HCT116 (cell line): Measurements from ENCODE around the gene LOXL1. TPM values are rescaled to one million over a fixed set of nuclear protein-coding genes. Genes with fewer than 3 reads are reported as not detected.

ENCODE experiments used
- ATAC-seq: fragments of 200-7000 bp; cut with Tn5 transposase; 2 replicates; pipeline ENCODE4 v1.9.1; 2020; ENCODE audit warnings: mild to moderate bottlenecking, moderate library complexity
- BruUV-seq: library from RNA; stranded (reverse); fragments of 400-500 nt; replicated peaks from 2 replicates; lab custom pipeline; 2021; lab: Mats Ljungman, UMichigan
- CTCF ChIA-PET: fragments of 300-600 bp; sonication (Branson Sonifier 250); formaldehyde crosslinking; loops from one replicate; lab custom pipeline; 2021; ENCODE audit warnings: antibody characterized with exemption; lab: Charles Lee
- POLR2A ChIA-PET: fragments of 300-600, 350-600 bp; sonication (Branson Sonifier 250); formaldehyde crosslinking; loops from one replicate; lab custom pipeline; 2021; ENCODE audit warnings: antibody characterized with exemption; lab: Charles Lee
- RAD21 ChIA-PET, 2 experiments: fragments of 300-600 bp; sonication (Branson Sonifier 250); formaldehyde crosslinking; loops; one replicate each; lab custom pipeline; 2023; ENCODE audit warnings: low total read pairs in 2 of 2; ENCODE audit not compliant: uncharacterized antibody in 2 of 2, unreplicated experiment in 2 of 2, low non-redundant PET in 1 of 2; lab: Charles Lee
- DNase-seq: peaks from one replicate; pipeline ENCODE4 v3.0.0-alpha.2; 2010; ENCODE audit warnings: low read depth, low spot score
- H2AFZ ChIP-seq: fragments of 200-600 bp; shearing (Covaris generic), sonication (generic); 2 replicates; pipeline ENCODE4 v1.6.1; 2017; ENCODE audit warnings: low read depth, mixed run types, mixed read lengths, antibody characterized with exemption, low read length; ENCODE audit not compliant: poor library complexity, severe bottlenecking
- H3K27ac ChIP-seq: 2 replicates; pipeline ENCODE4 v1.5.1; 2012; ENCODE audit warnings: low read depth, low read length
- H3K27me3 ChIP-seq: fragments of 200-600 bp; sonication (generic); 2 replicates; pipeline ENCODE4 v1.6.1; 2016; ENCODE audit warnings: mixed run types, low read length, mixed read lengths; ENCODE audit not compliant: insufficient read depth
- H3K36me3 ChIP-seq, 2 experiments: fragments of 200-500 bp in 1 of 2; fragments of 200-600 bp in 1 of 2; sonication (Bioruptor generic) in 1 of 2; sonication (generic) in 1 of 2; 2 replicates each; pipeline versions ENCODE4 v1.5.1 to v1.6.1; 2014 to 2016; ENCODE audit warnings: low read length in 2 of 2, inconsistent platforms in 1 of 2, mixed read lengths in 1 of 2, mixed run types in 1 of 2; ENCODE audit not compliant: insufficient read depth in 2 of 2, control insufficient read depth in 1 of 2
- H3K4me1 ChIP-seq, 2 experiments: fragments of 200-600 bp in 1 of 2; sonication (generic) in 1 of 2; 2 replicates each; pipeline versions ENCODE4 v1.5.1 to v1.6.1; 2012 to 2017; ENCODE audit warnings: low read length in 2 of 2, inconsistent platforms in 1 of 2, mild to moderate bottlenecking in 1 of 2, mixed read lengths in 1 of 2, mixed run types in 1 of 2, moderate library complexity in 1 of 2; ENCODE audit not compliant: insufficient read depth in 2 of 2, control insufficient read depth in 1 of 2
- H3K4me2 ChIP-seq: fragments of 200-600 bp; sonication (generic); 2 replicates; pipeline ENCODE4 v1.6.1; 2017; ENCODE audit warnings: mixed run types, low read length, mixed read lengths
- H3K4me3 ChIP-seq, 2 experiments: fragments of 200-600 bp in 1 of 2; sonication (generic) in 1 of 2; replicated peaks in 1 of 2; 2 replicates each; pipeline ENCODE4 v1.5.1; 2011 to 2016; ENCODE audit warnings: low read length in 2 of 2, control low read depth in 1 of 2, low read depth in 1 of 2, mild to moderate bottlenecking in 1 of 2, mixed read lengths in 1 of 2, mixed run types in 1 of 2
- H3K79me2 ChIP-seq: fragments of 200-600 bp; sonication (generic); 2 replicates; pipeline ENCODE4 v1.6.1; 2017; ENCODE audit warnings: mild to moderate bottlenecking, mixed run types, low read length, moderate library complexity, mixed read lengths; ENCODE audit not compliant: insufficient read depth
- H3K9ac ChIP-seq: fragments of 200-600 bp; sonication (generic); 2 replicates; pipeline ENCODE4 v1.6.1; 2016; ENCODE audit warnings: low read length, mixed read lengths
- H3K9me2 ChIP-seq: fragments of 200-600 bp; sonication (generic), shearing (Covaris generic); 2 replicates; pipeline ENCODE4 v1.6.1; 2017; ENCODE audit warnings: mixed run types, mild to moderate bottlenecking, moderate library complexity; ENCODE audit not compliant: insufficient read depth
- H3K9me3 ChIP-seq, 2 experiments: fragments of 200-500 bp in 1 of 2; fragments of 200-600 bp in 1 of 2; sonication (Bioruptor generic) in 1 of 2; sonication (generic) in 1 of 2; 2 replicates each; pipeline ENCODE4 v1.6.1; 2014 to 2017; ENCODE audit warnings: low read length in 2 of 2, mixed read lengths in 2 of 2, inconsistent platforms in 1 of 2, low read depth in 1 of 2, mild to moderate bottlenecking in 1 of 2, mixed run types in 1 of 2, moderate library complexity in 1 of 2; ENCODE audit not compliant: control insufficient read depth in 1 of 2, insufficient read depth in 1 of 2
- H4K20me1 ChIP-seq: fragments of 200-600 bp; sonication (generic), shearing (Covaris generic); 2 replicates; pipeline ENCODE4 v1.6.1; 2017; ENCODE audit warnings: mixed run types, mild to moderate bottlenecking, moderate library complexity; ENCODE audit not compliant: insufficient read depth
- ATF3 ChIP-seq: IDR thresholded peaks from 2 replicates; pipeline ENCODE4 v1.6.1; 2012
- CBX3 ChIP-seq: IDR thresholded peaks from 2 replicates; pipeline ENCODE4 v1.6.1; 2012; ENCODE audit warnings: low read depth
- CEBPB ChIP-seq: IDR thresholded peaks from 2 replicates; pipeline ENCODE4 v1.6.1; 2012; ENCODE audit warnings: low read depth
- CTCF ChIP-seq, 3 experiments: fragments of 200-600 bp in 1 of 3; sonication (generic) in 1 of 3; IDR thresholded peaks in 2 of 3; conservative IDR thresholded peaks in 1 of 3; 2 replicates each; pipeline ENCODE4 v1.5.1; 2012 to 2017; ENCODE audit warnings: low read depth in 2 of 3, low read length in 2 of 3, antibody characterized with exemption in 1 of 3, borderline replicate concordance in 1 of 3, control low read depth in 1 of 3, mild to moderate bottlenecking in 1 of 3, mixed read lengths in 1 of 3, mixed run types in 1 of 3, moderate library complexity in 1 of 3; ENCODE audit not compliant: insufficient read depth in 1 of 3
- EGR1 ChIP-seq: IDR thresholded peaks from 2 replicates; pipeline ENCODE4 v1.6.1; 2012; ENCODE audit warnings: low read depth
- ELF1 ChIP-seq: IDR thresholded peaks from 2 replicates; pipeline ENCODE4 v1.6.1; 2012; ENCODE audit warnings: low read depth, borderline replicate concordance
- EZH2phosphoT487 ChIP-seq: fragments of 200-600 bp; IDR thresholded peaks from 2 replicates; pipeline ENCODE4 v1.6.1; 2018; ENCODE audit warnings: antibody characterized with exemption, borderline replicate concordance
- FOSL1 ChIP-seq: IDR thresholded peaks from 2 replicates; pipeline ENCODE4 v1.6.1; 2012; ENCODE audit warnings: low read depth
- JUND ChIP-seq: IDR thresholded peaks from 2 replicates; pipeline ENCODE4 v1.6.1; 2012
- POLR2A ChIP-seq: IDR thresholded peaks from 2 replicates; pipeline ENCODE4 v1.7.0; 2011; ENCODE audit warnings: borderline replicate concordance; ENCODE audit not compliant: insufficient read depth, insufficient read length; ENCODE audit errors: extremely low read depth
- POLR2AphosphoS5 ChIP-seq: IDR thresholded peaks from 2 replicates; pipeline ENCODE4 v1.6.1; 2011; ENCODE audit warnings: mild to moderate bottlenecking, low read depth, low read length, moderate library complexity
- RAD21 ChIP-seq: IDR thresholded peaks from 2 replicates; pipeline ENCODE4 v1.6.1; 2012; ENCODE audit warnings: low read depth, mild to moderate bottlenecking
- SIN3A ChIP-seq: IDR thresholded peaks from 2 replicates; pipeline ENCODE4 v1.6.1; 2012; ENCODE audit warnings: low read depth
- TCF7L2 ChIP-seq: IDR thresholded peaks from 2 replicates; pipeline ENCODE4 v1.7.0; 2011; ENCODE audit warnings: borderline replicate concordance, inconsistent platforms; ENCODE audit not compliant: insufficient read depth, insufficient read length; ENCODE audit errors: extremely low read depth
- YY1 ChIP-seq: IDR thresholded peaks from 2 replicates; pipeline ENCODE4 v1.6.1; 2011; ENCODE audit warnings: low read length, low read depth, moderate library complexity, mild to moderate bottlenecking; ENCODE audit not compliant: insufficient replicate concordance; ENCODE audit errors: extremely low read depth
- ZBTB33 ChIP-seq: IDR thresholded peaks from 2 replicates; pipeline ENCODE4 v1.6.1; 2011; ENCODE audit warnings: mild to moderate bottlenecking, low read length, moderate library complexity; ENCODE audit not compliant: insufficient replicate concordance; ENCODE audit errors: extremely low read depth
- ZFX ChIP-seq: fragments of 450-650 bp; IDR thresholded peaks from 2 replicates; pipeline ENCODE4 v1.6.1; 2017
- ZNF274 ChIP-seq: fragments of 200-500 bp; sonication (Bioruptor generic); IDR thresholded peaks from 2 replicates; pipeline ENCODE4 v1.6.1; 2014; ENCODE audit warnings: mild to moderate bottlenecking, low read depth, low read length, inconsistent platforms
- intact Hi-C: fragments of 100-400 bp; cut with micrococcal nuclease; formaldehyde crosslinking; loops from 2 replicates; pipeline ENCODE4 v1.10.0; 2022
- total RNA-seq: library from RNA; stranded (reverse); gene quantifications from one replicate; pipeline ENCODE4 v1.2.1, GENCODE V29; 2021; ENCODE audit not compliant: unreplicated experiment
- TF ChIP-seq, protein P1 (sequence below): IDR thresholded peaks from 2 replicates; pipeline ENCODE4 v1.6.1; 2012; ENCODE audit warnings: low read depth

The LOXL1 gene
- total RNA-seq, 1 experiment from 2014 or later = 14.9 TPM

DNA sequence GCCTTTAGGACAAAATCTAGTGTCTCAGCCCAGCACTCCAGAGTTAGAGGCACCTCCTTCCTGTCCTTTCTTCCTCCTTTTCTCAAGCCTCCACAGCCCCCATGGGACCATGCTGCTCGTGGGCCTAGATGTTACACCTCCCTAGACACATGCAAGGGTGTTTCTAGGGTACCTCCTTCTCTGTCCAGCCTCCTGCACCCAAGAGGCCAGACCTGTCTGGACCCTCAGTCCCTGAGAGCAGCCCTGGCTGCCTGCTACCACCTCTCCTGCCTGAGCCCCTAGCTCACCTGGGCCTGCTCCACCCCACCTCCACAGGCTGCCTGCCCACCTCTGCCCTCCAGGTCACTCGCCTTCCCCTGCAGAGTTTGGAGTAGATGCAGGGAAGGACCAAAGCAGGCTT is 5.2 kb downstream of the LOXL1 start:
- Histone ChIP-seq H3K27me3 (no peaks in the 10 kb centered on the region), H3K79me2 (no peaks in the 10 kb centered on the region), H4K20me1 (no peaks in the 10 kb centered on the region), H2AFZ (no peak overlapping the region), H3K27ac (no peak overlapping the region), H3K4me2 (no peak overlapping the region), H3K9me3 (no peaks in the 10 kb centered on the region), H3K4me1 (peaks cover 15 to 17% of the 10 kb centered on the region in 2 experiments), H3K36me3 (no peaks in the 10 kb centered on the region), H3K9me2 (no peaks in the 10 kb centered on the region), H3K9ac (no peak overlapping the region), H3K4me3 (no peak overlapping the region)
- CTCF ChIA-PET = no interaction called here
- ATAC-seq (no peak), DNase-seq (no peak)
- TF ChIP-seq TCF7L2 = no peak
- TF ChIP-seq FOSL1 = no peak
- TF ChIP-seq ZFX = no peak
- no peak for TF ChIP-seq CEBPB
- no peak for TF ChIP-seq ZBTB33
- no peak for TF ChIP-seq POLR2A
- no peak for TF ChIP-seq CBX3
- no peak for TF ChIP-seq EGR1
- TF ChIP-seq EZH2phosphoT487 = no peak
- TF ChIP-seq JUND = no peak
- TF ChIP-seq ELF1 = no peak
- no peak for TF ChIP-seq CTCF (IDR thresholded peaks at IDR 0.05 in 2 of 3, conservative IDR thresholded peaks at IDR 0.05 in 1 of 3; ENCODE audit: borderline replicate concordance in 1 of 3, insufficient read depth in 1 of 3, low read depth in 2 of 3, low read length in 2 of 3)
- TF ChIP-seq YY1 = no peak
- no peak for TF ChIP-seq ATF3
- no peak for TF ChIP-seq RAD21
- TF ChIP-seq POLR2AphosphoS5 = no peak
- no peak for TF ChIP-seq SIN3A
- no peak for TF ChIP-seq ZNF274
- TF ChIP-seq, protein P1, sequence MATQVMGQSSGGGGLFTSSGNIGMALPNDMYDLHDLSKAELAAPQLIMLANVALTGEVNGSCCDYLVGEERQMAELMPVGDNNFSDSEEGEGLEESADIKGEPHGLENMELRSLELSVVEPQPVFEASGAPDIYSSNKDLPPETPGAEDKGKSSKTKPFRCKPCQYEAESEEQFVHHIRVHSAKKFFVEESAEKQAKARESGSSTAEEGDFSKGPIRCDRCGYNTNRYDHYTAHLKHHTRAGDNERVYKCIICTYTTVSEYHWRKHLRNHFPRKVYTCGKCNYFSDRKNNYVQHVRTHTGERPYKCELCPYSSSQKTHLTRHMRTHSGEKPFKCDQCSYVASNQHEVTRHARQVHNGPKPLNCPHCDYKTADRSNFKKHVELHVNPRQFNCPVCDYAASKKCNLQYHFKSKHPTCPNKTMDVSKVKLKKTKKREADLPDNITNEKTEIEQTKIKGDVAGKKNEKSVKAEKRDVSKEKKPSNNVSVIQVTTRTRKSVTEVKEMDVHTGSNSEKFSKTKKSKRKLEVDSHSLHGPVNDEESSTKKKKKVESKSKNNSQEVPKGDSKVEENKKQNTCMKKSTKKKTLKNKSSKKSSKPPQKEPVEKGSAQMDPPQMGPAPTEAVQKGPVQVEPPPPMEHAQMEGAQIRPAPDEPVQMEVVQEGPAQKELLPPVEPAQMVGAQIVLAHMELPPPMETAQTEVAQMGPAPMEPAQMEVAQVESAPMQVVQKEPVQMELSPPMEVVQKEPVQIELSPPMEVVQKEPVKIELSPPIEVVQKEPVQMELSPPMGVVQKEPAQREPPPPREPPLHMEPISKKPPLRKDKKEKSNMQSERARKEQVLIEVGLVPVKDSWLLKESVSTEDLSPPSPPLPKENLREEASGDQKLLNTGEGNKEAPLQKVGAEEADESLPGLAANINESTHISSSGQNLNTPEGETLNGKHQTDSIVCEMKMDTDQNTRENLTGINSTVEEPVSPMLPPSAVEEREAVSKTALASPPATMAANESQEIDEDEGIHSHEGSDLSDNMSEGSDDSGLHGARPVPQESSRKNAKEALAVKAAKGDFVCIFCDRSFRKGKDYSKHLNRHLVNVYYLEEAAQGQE = no peak
- RAD21 ChIA-PET = no interaction called here
- intact Hi-C loops = no loop called here
- BruUV-seq = no TSS peak
- POLR2A ChIA-PET = no interaction called here
